Activated CD4-positive, alpha-beta T cell treated with anti-CD3 and anti-CD28 coated beads for 1 hour (primary cell): ENCODE results near the gene ACTR6.
A peak's percentile ranks its signal among the peaks of the same experiment; 100 is the strongest.
"Not testable (repeated sequence)": the region's sequence is repeated elsewhere in the genome, so short reads cannot be mapped to it uniquely, and the experiment has no call there.

Experiments used
- DNase-seq: peaks from one replicate; pipeline ENCODE4 v3.0.0-alpha.2; 2020

ACTR6 gene

DNA sequence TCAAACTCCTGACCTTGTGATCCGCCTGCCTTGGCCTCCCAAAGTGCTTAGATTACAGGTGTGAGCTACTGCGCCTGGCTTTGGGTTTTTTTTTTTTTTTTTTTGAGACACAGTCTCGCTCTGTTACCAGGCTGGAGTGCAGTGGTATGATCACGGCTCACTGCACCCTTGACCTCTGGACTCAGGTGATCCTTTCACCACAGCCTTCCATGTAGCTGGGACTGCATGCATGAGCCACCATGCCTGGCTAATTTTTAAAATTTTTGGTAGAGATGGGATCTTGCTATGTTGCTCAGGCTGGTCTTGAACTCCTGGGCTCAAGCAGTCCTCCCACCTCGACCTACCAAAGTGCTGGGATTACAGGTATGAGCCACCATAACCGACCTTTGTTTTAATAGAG, 21.6 kb downstream of the ACTR6 start:
- DNase-seq: not testable (repeated sequence)

DNA sequence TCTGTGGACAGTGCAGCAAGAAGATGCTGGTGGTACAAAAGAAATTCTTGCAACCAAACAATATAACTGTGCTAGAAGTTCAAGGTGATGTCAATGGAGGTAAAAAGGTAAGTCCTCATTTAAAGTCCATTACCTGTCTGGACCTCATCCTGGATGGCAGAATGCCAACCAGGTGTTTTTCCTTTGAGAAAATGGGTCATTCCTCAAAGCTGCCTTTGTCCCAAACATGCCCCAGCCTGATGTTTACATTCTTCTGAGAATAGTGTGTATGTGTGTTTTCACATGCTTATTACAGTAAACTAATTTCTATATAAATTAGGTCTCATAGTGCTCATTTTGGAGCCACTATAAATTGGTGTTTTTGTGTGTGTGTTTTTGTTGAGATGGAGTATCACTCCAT, 24.9 kb downstream of the ACTR6 start:
- DNase-seq: no peak

DNA sequence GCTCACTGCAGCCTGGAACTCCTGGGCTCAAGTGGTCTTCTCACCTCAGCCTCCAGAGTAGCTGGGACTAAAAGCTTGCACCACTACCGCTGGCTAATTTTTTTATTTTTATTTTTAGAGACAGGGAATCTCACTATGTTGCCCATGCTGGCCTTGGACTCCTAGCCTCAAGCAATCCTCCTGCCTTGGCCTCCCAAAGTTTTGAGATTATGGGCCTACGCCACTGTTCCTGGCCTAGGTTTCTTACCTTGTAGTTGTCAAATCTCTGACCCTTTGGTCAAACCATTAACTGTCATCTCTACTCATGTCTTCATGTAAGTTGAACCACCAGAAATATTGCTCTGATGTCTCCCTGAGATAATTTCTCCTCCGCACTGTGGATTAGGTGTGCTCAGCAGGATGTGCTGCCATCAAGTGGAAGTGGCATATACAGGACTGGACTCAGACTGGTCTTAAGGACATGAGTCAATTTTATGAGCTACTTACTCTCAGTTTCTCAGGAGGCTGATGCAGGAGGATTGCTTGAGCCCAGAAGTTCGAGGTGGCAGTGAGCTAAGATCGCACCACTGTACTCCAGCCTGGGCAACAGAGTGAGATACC, 28.5 kb downstream of the ACTR6 start:
- no peak for DNase-seq

DNA sequence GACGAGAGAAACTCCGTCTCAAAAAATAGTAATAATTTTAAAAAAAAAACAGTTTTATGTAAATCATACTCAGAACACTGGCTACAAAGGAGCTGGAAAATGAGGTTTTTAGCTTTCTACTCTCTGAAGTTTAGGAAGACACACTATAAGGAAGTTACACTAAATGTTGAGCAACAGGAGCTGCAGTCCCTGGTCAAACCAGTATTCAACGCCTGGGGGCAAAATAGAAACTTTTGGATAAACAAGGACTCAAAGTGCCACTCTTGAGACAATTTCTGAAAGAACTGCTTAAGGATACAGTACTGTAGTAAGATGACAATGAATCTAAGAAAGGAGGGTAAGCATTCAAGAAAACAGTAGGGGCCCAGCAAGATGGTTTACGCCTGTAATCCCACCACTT, 29.3 kb downstream of the ACTR6 start:
- DNase-seq: no peak

DNA sequence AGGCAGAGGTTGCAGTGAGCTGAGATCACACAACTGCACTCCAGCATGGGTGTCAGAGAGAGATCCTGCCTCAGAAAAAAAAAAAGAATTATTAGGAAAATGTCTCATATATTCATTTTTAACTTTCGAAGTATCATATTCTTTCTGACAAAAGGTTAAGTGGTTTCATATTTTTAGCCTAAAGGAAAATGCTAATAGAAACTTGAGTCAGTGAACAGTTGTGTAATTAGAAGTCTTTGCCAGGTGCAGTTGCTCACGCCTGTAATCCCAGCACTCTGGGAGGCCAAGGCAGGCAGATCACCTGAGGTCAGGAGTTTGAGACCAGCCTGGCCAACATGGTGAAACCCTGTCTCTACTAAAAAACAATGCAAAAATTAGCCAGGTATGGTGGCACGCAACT, 31.3 kb downstream of the ACTR6 start:
- not testable (repeated sequence) for DNase-seq

DNA sequence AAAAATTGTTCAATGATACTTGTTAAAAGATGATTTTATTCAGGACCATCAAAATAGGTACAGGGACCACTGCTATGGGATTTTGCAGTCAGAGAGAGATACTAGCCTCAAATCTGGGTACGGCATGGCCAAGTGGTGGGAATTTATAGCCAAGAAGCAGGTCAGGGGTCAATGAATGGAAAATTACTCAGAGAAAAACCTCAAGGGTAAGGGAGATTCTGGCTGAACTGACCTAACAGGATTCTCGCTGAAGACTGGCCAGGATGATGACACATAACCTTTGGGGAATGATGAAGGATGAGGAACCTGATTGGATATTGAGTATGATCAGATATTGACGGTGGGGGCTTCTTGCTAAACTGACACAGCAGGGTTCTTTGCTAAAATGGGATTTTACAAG, 33.6 kb downstream of the ACTR6 start:
- no peak for DNase-seq

DNA sequence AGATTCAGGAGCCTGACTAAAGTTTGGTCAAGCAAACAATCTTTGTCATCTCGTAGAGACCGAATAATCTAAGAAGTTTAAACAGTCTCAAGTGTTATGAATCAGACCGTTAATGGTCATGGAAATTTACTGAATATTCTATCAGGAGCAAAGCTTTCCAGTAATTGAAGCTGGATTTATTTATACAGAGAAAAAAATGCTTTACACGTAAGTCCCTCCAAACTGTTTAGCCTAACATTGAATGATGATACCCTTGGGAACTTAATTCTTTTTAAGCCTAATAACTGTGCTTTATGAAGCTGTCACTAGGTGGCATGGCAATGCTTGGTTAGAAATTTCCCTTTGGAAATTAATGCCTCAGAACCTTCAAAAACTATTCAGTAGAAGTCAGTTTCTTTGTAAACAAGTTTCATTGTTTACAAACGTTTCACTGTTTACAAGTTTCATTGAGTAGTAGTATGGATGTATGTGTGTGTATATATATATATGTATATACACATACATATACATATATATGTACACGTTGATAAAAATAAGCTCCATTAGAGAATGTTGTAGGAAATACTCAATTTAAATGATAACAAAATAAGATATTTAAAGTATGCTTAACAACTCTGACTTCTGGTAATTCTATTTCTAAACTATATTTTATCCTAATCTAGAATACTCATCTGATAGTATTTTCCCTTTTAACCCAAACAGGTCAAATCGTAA, 34.1 kb downstream of the ACTR6 start:
- no peak for DNase-seq

DNA sequence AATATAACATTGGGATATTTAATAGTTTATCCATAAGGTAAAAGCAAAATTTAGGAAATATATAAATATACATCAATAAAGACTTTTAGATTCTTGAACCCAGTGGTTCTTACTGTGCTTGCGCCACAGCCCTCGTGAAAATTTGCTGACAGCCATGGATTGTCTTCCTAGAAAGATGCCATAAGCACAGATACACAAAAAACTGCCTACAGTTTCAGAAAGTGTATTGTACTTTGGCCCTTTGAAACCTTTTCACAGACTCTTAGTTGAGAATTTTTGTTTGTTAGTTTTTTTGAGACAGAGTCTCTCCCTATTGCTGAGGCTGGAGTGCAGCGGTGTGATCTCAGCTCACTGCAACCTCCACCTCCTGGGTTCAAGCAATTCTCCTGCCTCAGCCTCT, 38.2 kb downstream of the ACTR6 start:
- no peak for DNase-seq

DNA sequence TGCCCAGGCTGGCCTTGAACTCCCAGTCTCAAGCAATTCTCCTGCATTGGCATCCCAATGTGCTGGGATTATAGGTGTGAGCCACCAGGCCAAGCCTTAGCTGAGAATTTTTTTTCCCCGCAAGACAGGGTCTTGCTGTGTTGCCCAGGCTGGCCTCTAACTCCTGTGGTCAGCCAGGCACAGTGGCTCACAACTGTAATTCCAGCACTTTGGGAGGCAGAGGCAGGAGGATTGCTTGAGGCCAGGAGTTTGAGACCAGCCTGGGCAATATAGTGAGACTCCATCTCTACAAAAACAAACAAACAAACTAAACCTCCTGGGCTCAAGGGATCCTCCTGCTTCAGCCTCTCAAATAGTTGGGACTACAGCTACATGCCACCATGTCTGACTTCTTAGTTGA, 39.0 kb downstream of the ACTR6 start:
- DNase-seq: no peak

DNA sequence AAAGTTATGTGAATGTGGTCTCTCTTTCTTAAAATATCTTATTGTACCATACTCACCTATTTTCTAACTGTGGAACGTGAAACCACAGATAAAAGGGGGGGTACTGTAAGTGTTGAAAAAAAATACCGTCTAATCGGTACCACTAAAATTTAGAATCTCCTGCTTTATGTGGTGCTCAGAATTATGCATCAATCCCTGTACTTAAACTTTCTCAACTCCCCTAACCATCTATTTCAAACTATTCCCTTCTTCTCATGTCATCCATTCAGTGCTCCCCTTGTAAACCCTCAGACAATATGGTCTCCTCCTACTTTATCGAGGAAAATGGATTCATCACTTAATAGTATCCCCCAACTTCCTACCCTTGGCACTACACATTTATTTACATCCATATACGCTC, 42.5 kb downstream of the ACTR6 start:
- DNase-seq: no peak

DNA sequence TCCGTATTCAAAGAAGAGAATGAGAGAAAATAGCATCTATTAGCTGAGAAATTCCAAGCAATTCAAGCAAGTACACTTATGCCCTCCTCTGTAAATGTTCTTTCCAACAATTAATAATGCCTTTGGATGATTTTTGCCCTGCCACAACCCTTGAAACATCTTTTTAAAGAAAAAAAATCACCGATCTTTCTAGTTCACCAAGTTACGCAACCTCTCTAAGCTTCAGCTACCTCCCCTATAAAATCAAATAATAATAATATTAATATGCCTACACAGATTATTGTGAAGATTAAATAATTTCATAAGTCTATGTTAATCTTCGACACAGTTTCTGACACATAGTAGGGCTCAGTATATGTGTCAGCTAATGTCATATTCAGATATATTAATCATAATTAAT, 47.1 kb downstream of the ACTR6 start:
- no peak for DNase-seq

DNA sequence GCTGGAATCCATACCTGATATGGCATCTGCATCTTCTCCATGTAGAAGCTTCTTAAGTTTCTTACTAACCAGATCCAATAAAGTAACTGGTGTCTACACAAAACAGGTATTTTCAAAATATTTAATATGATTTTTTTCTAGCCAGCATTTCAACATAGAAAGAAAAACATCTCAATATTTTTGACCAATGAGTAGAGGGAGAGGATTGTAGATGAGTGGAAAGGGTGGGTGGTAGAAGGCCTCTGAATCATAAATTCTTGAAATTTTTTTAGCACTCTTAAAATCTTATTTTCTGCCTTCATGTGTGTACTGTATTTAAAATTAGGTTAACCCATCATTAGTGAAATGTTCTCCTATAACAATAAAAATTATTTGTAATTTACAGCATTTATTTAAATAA, 48.3 kb downstream of the ACTR6 start:
- DNase-seq: no peak

DNA sequence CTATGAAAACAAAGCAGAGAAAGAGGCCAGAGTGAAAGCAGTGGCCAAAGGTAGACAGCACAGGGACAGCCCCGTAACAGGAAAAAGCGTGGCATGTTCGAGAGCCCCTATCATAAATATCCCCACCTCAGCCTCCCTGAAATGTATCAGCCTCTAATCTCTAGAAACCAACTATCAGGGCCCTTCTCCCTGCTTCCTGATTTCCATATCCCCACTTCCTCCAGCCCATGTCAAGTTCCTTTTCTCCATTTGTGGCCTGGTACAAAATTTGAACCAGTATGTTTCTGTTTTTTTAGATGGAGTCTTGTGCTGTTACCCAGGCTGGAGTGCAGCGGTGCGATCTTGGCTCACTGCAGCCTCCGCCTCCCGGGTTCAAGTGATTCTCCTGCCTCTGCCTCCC, 49.3 kb downstream of the ACTR6 start:
- no peak for DNase-seq

DNA sequence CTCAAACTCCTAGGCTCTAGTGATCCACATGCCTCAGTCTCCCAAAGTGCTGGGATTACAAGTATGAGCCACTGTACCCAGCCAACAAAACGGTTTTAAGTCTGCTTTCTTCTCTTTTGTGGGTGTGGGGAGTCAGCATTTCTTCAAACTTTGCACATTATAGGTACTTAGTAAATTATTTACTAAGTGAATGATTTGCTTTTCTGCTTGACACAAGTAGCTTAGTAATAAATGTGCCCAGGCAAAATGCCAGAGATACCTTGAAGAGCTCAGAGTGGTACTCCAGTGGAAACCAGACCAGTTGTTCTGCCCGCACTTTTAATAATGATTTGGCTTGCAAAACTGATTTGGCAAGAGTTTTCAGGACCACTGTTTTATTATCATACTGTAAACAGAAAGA, 51.3 kb downstream of the ACTR6 start:
- DNase-seq: no peak

DNA sequence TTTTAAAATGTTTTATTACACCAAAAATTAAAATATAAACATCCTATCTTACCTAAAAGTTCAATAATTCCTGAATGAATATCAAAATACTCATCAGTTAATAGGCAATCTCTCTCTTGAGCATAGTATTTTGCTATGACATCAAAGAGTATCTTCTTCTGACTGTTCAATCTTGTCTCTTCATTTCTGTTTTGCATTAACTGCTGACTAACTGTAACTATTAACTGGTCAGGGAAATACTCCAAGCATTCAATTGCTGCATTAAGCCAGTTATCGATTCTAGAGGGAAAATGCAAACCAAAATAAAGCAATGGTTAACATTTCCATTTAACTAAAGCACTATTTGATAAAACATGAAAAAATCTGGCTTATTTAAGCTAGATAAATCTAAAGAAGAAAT, 52.8 kb downstream of the ACTR6 start:
- no peak for DNase-seq

DNA sequence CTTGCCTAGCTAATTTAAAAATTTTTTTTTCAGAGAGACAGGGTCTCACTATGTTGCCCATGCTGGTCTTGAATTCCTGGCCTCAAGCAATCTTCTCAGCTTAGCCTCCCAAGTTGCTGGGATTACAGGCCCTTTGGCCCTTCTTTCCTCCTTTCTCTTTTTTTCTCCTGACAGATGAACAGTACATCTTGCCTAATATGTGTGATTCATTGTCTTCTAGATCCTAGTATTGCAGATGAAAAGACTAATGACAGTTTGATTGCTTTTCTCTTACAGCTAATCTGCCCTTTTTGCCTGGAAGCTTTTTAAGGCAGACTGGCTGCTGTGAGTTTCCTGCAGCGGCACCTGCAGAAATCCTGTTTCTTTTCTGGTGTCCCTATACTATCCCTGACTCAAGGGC, 54.3 kb downstream of the ACTR6 start:
- no peak for DNase-seq

DNA sequence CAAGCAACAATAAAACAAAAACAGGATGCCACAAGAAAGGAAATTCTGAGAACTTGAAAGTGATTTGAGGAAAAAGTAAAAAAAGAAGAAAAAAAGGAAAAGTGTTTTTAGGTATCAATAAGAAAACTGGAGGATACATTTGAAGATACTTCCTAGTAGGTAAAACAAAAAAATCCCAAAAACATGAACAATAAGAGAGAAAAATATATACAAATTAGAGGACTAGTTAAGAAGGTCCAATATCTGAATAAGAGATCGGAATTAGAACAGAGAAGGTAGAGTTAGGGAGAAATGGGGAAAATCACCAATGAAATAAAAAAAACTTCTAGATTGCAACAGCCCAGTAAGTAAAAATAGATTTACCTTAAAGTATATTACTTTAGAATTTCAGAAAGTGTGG, 57.5 kb downstream of the ACTR6 start:
- no peak for DNase-seq

DNA sequence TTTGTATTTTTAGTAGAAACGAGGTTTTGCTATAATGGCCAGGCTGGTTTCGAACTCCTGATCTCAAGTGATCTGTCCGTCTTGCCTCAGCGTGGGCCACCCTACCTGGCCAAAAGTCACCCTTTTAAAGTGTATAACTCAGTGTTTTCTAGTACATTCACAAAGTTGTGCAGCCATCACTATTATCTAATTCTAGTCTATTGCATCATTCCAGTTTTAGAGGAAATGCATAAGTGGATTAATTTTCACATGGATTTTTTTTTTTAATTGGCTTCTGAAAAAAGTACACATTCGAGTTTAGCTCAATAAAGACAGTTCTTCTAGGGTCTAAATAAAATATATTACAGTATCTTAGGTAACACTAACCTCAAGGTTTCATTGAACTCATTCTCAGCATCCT, 62.5 kb downstream of the ACTR6 start:
- no peak for DNase-seq

DNA sequence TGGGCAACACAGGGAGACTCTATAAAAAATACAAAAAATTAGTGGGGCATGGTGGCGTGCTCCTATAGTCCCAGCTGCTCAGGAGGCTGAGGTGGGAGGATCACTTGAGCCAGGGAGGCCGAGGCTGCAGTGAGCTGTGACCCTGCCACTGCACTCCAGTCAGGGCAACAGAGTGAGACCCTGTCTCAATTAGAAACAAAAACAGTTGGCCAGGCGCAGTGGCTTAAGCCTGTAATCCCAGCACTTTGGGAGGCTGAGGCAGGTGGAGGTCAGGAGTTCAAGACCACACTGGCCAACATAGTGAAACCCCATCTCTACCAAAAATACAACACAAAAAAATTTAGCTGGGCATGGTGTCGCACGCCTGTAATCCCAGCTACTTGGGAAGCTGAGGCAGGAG, 64.5 kb downstream of the ACTR6 start:
- not testable (repeated sequence) for DNase-seq

DNA sequence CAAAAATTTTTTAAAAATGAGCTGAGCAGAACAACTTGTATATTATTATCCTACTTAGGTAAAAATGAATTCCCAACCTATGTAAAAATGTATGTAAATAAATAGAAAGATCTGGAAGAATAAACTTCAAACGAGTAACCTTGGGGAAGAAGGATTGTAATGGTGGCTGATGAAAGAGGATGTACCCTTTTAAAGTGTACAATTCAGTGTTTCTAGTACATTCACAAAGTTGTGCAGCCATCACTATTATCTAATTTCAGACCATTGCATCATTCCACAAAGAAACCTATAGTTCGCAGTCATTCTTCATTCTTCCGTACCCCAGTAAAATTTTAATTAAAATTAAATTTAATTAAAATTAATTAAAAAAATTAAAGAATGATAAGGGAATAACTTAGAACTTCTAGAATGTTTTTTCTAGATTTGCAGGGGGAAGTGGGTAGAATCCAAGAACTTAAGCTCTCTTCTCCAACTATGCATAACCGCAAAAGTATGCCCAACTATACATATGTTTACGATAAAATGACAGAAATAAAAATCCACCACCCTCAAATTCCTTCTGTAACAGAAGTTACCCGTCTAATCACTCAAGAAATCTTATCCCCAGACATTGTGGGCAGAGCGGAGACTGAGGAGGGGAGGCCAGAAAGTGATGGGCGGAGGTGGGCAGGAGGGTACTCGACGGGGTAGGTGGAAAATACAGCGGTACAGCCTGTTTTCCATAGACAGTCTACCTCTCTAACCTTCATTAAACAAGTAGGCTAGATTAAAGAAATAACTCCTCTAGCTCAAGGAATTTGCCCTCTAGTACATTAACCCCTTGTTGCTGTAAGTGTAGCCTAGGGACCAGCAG, 65.3 kb downstream of the ACTR6 start:
- no peak for DNase-seq

DNA sequence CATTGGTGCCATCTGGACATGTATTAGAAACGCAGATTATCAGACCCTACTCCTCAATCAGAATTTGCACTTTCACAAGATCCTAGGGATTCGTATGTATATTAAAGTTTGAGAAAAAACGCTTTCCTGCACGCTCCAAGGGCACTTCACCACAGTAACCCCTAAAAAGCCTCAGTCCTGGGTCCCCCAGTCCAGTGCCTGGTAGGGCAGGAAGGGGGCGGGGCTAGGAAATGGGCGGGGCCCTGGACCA, 65.9 kb downstream of the ACTR6 start:
- DNase-seq: no peak

DNA sequence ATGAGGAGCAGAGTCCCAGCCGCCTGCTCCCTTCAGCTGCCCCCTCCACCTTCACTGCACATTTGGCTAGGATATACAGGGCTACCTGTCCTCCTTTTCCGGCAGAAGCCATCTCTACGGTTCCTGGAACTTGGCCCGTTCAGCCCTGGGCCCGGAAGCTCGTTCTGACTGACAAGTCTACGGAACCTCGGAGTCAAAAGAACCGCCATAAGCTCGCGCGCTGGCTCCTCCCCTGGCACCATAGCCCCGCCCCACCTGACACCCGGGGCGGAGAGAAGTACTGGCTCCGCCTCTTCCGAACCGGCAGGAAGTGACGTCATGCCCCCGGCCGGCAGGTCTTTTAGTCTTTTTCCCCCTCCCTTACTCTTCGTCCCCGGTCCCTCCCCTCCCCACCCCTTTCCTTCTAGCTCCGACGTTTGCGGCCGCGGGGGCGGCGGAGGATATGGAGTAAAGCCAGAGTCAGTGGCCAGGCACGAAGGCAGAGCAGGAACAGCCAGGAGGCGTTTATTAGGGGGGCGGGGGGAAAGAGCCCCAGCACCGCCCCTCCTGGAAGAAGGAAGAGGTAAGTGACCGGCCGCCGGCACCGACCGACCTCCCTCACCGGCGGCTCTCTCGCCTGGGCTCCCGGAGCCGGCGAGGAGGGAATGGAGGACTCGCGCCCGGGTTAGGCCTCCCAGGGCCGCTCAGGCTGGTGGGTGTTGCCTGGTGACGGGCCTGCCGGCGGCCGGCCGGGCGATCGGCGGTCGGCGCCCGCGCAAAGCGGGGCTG, 66.4 kb downstream of the ACTR6 start, which contains the start of the genes DEPDC4 and SCYL2:
Gene DEPDC4, minus strand, starts transcription at position 245 of the 768 bp plus-strand sequence. Its CDS starts 3 bp downstream, at position 242.
Gene SCYL2, plus strand, starts transcription at position 343 of the 768 bp plus-strand sequence. CDS start 15,794 bp downstream, outside the sequence.
- peak; percentile 91 for DNase-seq

DNA sequence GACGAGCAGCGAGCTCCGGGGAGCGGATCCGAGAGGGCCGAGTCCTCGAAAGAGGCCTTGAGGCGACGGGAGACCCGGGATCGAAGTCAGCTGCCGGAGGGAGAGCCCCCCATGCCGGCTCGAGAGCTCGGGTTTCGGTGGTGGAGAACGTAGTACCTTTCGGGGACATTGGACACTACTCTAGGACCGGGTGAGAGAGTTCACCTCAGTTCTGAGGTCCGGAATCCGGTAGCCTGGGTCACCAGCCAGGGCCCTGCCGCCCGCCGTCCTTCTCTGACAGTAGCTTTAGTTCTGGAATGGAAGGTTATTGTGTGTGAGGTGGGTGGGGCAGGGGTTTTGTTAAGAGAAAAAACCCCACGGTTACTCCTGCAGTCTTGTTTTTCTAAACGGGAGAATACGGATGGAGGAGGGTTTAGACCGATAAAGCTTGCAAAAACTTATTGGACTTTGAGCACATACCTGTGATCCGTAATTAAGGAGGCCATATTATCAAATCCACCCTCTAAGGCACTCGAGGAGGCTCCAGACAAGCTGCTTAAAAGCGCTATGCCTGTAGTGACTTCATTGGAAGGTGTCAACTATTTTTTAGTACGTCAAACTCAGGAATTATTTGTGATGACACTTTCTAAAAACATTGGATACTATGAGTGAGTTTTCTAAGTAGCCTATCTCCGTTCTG, 67.1 kb downstream of the ACTR6 start:
- DNase-seq: no peak
